H1 (cell line): ENCODE results near the gene PPM1L. TPM values are rescaled to one million over a fixed set of nuclear protein-coding genes. Genes with fewer than 3 reads are reported as not detected.

ENCODE experiments used
- CTCF ChIA-PET: fragments of 300-600 bp; sonication (Branson Sonifier 250); formaldehyde crosslinking; loops from one replicate; lab custom pipeline; 2021; ENCODE audit not compliant: partially characterized antibody; lab: Charles Lee
- POLR2A ChIA-PET: fragments of 300-600 bp; sonication (Branson Sonifier 250); formaldehyde crosslinking; loops from one replicate; lab custom pipeline; 2021; ENCODE audit warnings: inconsistent platforms; ENCODE audit not compliant: partially characterized antibody; lab: Charles Lee
- DNase-seq, 2 experiments: peaks; one replicate each; pipeline versions ENCODE4 v3.0.0 to v3.0.0-alpha.2; 2010 to 2022; ENCODE audit warnings: low spot score in 2 of 2, low read depth in 1 of 2, mixed read lengths in 1 of 2
- FAIRE-seq: peaks from 2 replicates; lab custom pipeline; 2011; peaks lifted over from hg19 to GRCh38; lab: Jason Lieb, UNC
- H2AFZ ChIP-seq: 2 replicates; pipeline ENCODE4 v1.8.1; 2012; ENCODE audit warnings: low read length, inconsistent platforms
- H2AK5ac ChIP-seq: 2 replicates; pipeline ENCODE4 v1.6.1; 2013; ENCODE audit warnings: low read depth, low read length
- H2BK120ac ChIP-seq: replicated peaks from 2 replicates; pipeline ENCODE3; 2013; ENCODE audit warnings: low read depth, low read length, inconsistent platforms
- H2BK12ac ChIP-seq: 2 replicates; pipeline ENCODE4 v1.6.1; 2013; ENCODE audit warnings: low read depth, low read length
- H2BK15ac ChIP-seq: 2 replicates; pipeline ENCODE4 v1.6.1; 2013; ENCODE audit warnings: low read length
- H2BK20ac ChIP-seq: 2 replicates; pipeline ENCODE4 v1.6.1; 2013; ENCODE audit warnings: low read length
- H2BK5ac ChIP-seq: 2 replicates; pipeline ENCODE4 v1.6.1; 2013; ENCODE audit warnings: low read depth, low read length
- H3K14ac ChIP-seq: 2 replicates; pipeline ENCODE4 v1.6.1; 2013; ENCODE audit warnings: inconsistent platforms; ENCODE audit not compliant: insufficient read length
- H3K18ac ChIP-seq: 2 replicates; pipeline ENCODE4 v1.6.1; 2013; ENCODE audit warnings: low read length; ENCODE audit errors: extremely low read depth
- H3K23ac ChIP-seq: 2 replicates; pipeline ENCODE4 v1.6.1; 2013; ENCODE audit warnings: inconsistent platforms; ENCODE audit not compliant: insufficient read length
- H3K23me2 ChIP-seq: 2 replicates; pipeline ENCODE4 v1.6.1; 2013; ENCODE audit warnings: low read depth, low read length
- H3K27ac ChIP-seq: 2 replicates; pipeline ENCODE4 v1.6.1; 2011; ENCODE audit warnings: low read depth, low read length, inconsistent platforms
- H3K27me3 ChIP-seq, 4 experiments: replicated peaks in 1 of 4; 1 replicate in 1 of 4; 2 replicates in 3 of 4; pipeline versions ENCODE4 v1.6.1 to v1.8.1; 2011 to 2013; ENCODE audit warnings: low read length in 3 of 4, mild to moderate bottlenecking in 3 of 4, inconsistent platforms in 2 of 4, mixed read lengths in 2 of 4, moderate library complexity in 1 of 4; ENCODE audit not compliant: control insufficient read depth in 3 of 4, insufficient read depth in 3 of 4; ENCODE audit errors: extremely low read depth in 1 of 4
- H3K36me3 ChIP-seq, 4 experiments: 2 replicates each; pipeline versions ENCODE4 v1.6.1 to v1.8.1; 2011 to 2013; ENCODE audit warnings: mild to moderate bottlenecking in 4 of 4, low read length in 3 of 4, moderate library complexity in 2 of 4, control low read depth in 1 of 4, inconsistent platforms in 1 of 4; ENCODE audit not compliant: insufficient read depth in 4 of 4, control insufficient read depth in 2 of 4
- H3K4ac ChIP-seq: replicated peaks from 2 replicates; pipeline ENCODE3; 2013; ENCODE audit warnings: low read length, low read depth, mixed read lengths, inconsistent platforms; ENCODE audit not compliant: insufficient read length
- H3K4me1 ChIP-seq, 4 experiments: replicated peaks in 1 of 4; 1 replicate in 1 of 4; 2 replicates in 3 of 4; pipeline versions ENCODE4 v1.6.1 to v1.8.1; 2011 to 2013; ENCODE audit warnings: low read length in 3 of 4, inconsistent platforms in 2 of 4, mixed read lengths in 1 of 4; ENCODE audit not compliant: insufficient read depth in 4 of 4, control insufficient read depth in 3 of 4
- H3K4me2 ChIP-seq, 2 experiments: 2 replicates each; pipeline versions ENCODE4 v1.6.1 to v1.8.1; 2011 to 2013; ENCODE audit warnings: low read depth in 2 of 2, low read length in 2 of 2, control low read depth in 1 of 2, inconsistent platforms in 1 of 2, mild to moderate bottlenecking in 1 of 2; ENCODE audit not compliant: insufficient read depth in 1 of 2
- H3K4me3 ChIP-seq, 4 experiments: fragments of 200-600, 300-600 bp in 1 of 4; sonication (generic), shearing (Covaris generic), sonication (Bioruptor Twin) in 1 of 4; 2 replicates each; pipeline versions ENCODE4 v1.5.1 to v1.8.1; 2011 to 2016; ENCODE audit warnings: low read length in 4 of 4, low read depth in 3 of 4, control low read depth in 2 of 4, inconsistent platforms in 2 of 4, mild to moderate bottlenecking in 2 of 4, mixed read lengths in 1 of 4, moderate library complexity in 1 of 4; ENCODE audit not compliant: insufficient read depth in 2 of 4; ENCODE audit errors: extremely low read depth in 1 of 4
- H3K56ac ChIP-seq: replicated peaks from 2 replicates; pipeline ENCODE3; 2013; ENCODE audit warnings: low read depth, mild to moderate bottlenecking, mixed read lengths, low read length, inconsistent platforms; ENCODE audit not compliant: insufficient read length
- H3K79me1 ChIP-seq: 2 replicates; pipeline ENCODE4 v1.6.1; 2013; ENCODE audit warnings: low read depth, low read length, control low read depth
- H3K79me2 ChIP-seq, 2 experiments: 2 replicates each; pipeline versions ENCODE4 v1.6.1 to v1.8.1; 2012 to 2013; ENCODE audit warnings: low read length in 2 of 2, mild to moderate bottlenecking in 2 of 2, inconsistent platforms in 1 of 2; ENCODE audit not compliant: insufficient read depth in 2 of 2, control insufficient read depth in 1 of 2
- H3K9ac ChIP-seq, 4 experiments: replicated peaks in 1 of 4; 1 replicate in 1 of 4; 2 replicates in 3 of 4; pipeline versions ENCODE4 v1.6.1 to v1.8.1; 2011 to 2013; ENCODE audit warnings: low read depth in 3 of 4, low read length in 3 of 4, control low read depth in 2 of 4, mild to moderate bottlenecking in 2 of 4, moderate library complexity in 2 of 4, inconsistent platforms in 1 of 4; ENCODE audit errors: extremely low read depth in 1 of 4
- H3K9me3 ChIP-seq, 2 experiments: 2 replicates each; pipeline versions ENCODE4 v1.6.1 to v1.8.1; 2012 to 2013; ENCODE audit warnings: mild to moderate bottlenecking in 2 of 2, moderate library complexity in 2 of 2, control low read depth in 1 of 2, inconsistent platforms in 1 of 2, low read depth in 1 of 2, low read length in 1 of 2, mixed read lengths in 1 of 2; ENCODE audit not compliant: insufficient read depth in 2 of 2
- H4K20me1 ChIP-seq, 2 experiments: replicated peaks in 1 of 2; 2 replicates each; pipeline versions ENCODE3 to v1.8.1; 2011 to 2013; ENCODE audit warnings: inconsistent platforms in 2 of 2, low read length in 2 of 2, mild to moderate bottlenecking in 1 of 2; ENCODE audit not compliant: insufficient read depth in 2 of 2, control insufficient read depth in 1 of 2
- H4K5ac ChIP-seq: 2 replicates; pipeline ENCODE4 v1.6.1; 2013; ENCODE audit warnings: low read length, low read depth, mixed read lengths, inconsistent platforms; ENCODE audit not compliant: insufficient read length
- H4K8ac ChIP-seq: 2 replicates; pipeline ENCODE4 v1.8.0; 2013; ENCODE audit warnings: mild to moderate bottlenecking, moderate library complexity, low read length, inconsistent platforms; ENCODE audit not compliant: insufficient read depth; ENCODE audit errors: extremely low read depth
- H4K91ac ChIP-seq: replicated peaks from 2 replicates; pipeline ENCODE3; 2013; ENCODE audit warnings: low read length, mixed read lengths, inconsistent platforms; ENCODE audit not compliant: insufficient read length
- CEBPB ChIP-seq: IDR thresholded peaks from 2 replicates; pipeline ENCODE4 v1.6.1; 2012; ENCODE audit warnings: low read depth, low read length
- CHD2 ChIP-seq: IDR thresholded peaks from 2 replicates; pipeline ENCODE4 v1.6.1; 2012; ENCODE audit warnings: low read length, improper control_type of control experiment
- JUN ChIP-seq: IDR thresholded peaks from 2 replicates; pipeline ENCODE4 v1.6.1; 2011; ENCODE audit warnings: low read depth, mild to moderate bottlenecking, improper control_type of control experiment, low read length
- MAFK ChIP-seq: IDR thresholded peaks from 2 replicates; pipeline ENCODE4 v1.6.1; 2012; ENCODE audit warnings: low read depth, mild to moderate bottlenecking, improper control_type of control experiment, low read length
- POU5F1 ChIP-seq: IDR thresholded peaks from 2 replicates; pipeline ENCODE4 v1.6.1; 2011; ENCODE audit warnings: low read depth, mild to moderate bottlenecking, low read length, moderate library complexity
- RFX5 ChIP-seq: IDR thresholded peaks from 2 replicates; pipeline ENCODE4 v1.6.1; 2011; ENCODE audit warnings: low read depth, low read length, improper control_type of control experiment, borderline replicate concordance
- SUZ12 ChIP-seq: fragments of 200-600 bp; sonication (generic); IDR thresholded peaks from 2 replicates; pipeline ENCODE4 v1.6.1; 2012; ENCODE audit warnings: mild to moderate bottlenecking, inconsistent platforms, low read length, moderate library complexity, mixed read lengths
- TAF7 ChIP-seq: optimal IDR thresholded peaks from 2 replicates; pipeline ENCODE3; 2011; ENCODE audit warnings: low read depth, mild to moderate bottlenecking, inconsistent platforms, low read length, moderate library complexity, borderline replicate concordance
- TCF12 ChIP-seq: IDR thresholded peaks from 2 replicates; pipeline ENCODE4 v1.6.1; 2011; ENCODE audit warnings: low read depth, mild to moderate bottlenecking, low read length
- WGBS, 2 experiments: shearing (Covaris generic) in 1 of 2; methylation state at CpG; one replicate each; pipeline versions ENCODE4 v1.1.6 to v1.1.7; 2013 to 2015; ENCODE audit warnings: low lambda C conversion rate in 2 of 2, mixed read lengths in 2 of 2, inconsistent platforms in 1 of 2, low coverage in 1 of 2, missing lambda C conversion rate in 1 of 2; ENCODE audit not compliant: insufficient replicate concordance in 2 of 2, insufficient coverage in 1 of 2, insufficient read length in 1 of 2; ENCODE audit errors: extremely low coverage in 1 of 2, missing lambda C conversion rate in 1 of 2; 5-methylcytosine and 5-hydroxymethylcytosine counted together
- polyA plus RNA-seq, 7 experiments: library from polyadenylated mRNA; depleted of rRNA in 3 of 7; stranded (reverse) in 5 of 7; unstranded in 2 of 7; fragments of >200 nt in 5 of 7; fragments of 200-250 nt in 2 of 7; gene quantifications; 1 replicate in 5 of 7; 2 replicates in 1 of 7; 4 replicates in 1 of 7; pipeline versions ENCODE4 v1.2.1 to v1.2.3, GENCODE V29; 2011 to 2013; ENCODE audit warnings: missing spikeins in 2 of 7, mixed read lengths in 2 of 7
- total RNA-seq: library from RNA; stranded (reverse); fragmentation: NEBNext Ultra II Directional; extraction: Animal tissue kit (Norgen Biotek cat#: 25700); gene quantifications from 2 replicates; pipeline ENCODE4 v1.2.1, GENCODE V29; 2021
- TF ChIP-seq, protein P1 (sequence below), 3 experiments: IDR thresholded peaks; 1 replicate in 2 of 3; 2 replicates in 1 of 3; pipeline versions ENCODE4 v1.5.1 to v1.6.1; 2011; ENCODE audit warnings: low read length in 3 of 3, mild to moderate bottlenecking in 3 of 3, inconsistent platforms in 2 of 3, low read depth in 1 of 3, moderate library complexity in 1 of 3; ENCODE audit not compliant: insufficient read depth in 1 of 3; ENCODE audit errors: control extremely low read depth in 1 of 3
- TF ChIP-seq, protein P2 (sequence below): IDR thresholded peaks from 2 replicates; pipeline ENCODE4 v1.6.1; 2011; ENCODE audit warnings: low read length, improper control_type of control experiment

PPM1L gene
- total and polyA plus RNA-seq, 2 of the 8 experiments (the other 6 are each of a cell fraction or from before 2014, with no cell fraction given): 2.8 to 18.1 TPM

DNA sequence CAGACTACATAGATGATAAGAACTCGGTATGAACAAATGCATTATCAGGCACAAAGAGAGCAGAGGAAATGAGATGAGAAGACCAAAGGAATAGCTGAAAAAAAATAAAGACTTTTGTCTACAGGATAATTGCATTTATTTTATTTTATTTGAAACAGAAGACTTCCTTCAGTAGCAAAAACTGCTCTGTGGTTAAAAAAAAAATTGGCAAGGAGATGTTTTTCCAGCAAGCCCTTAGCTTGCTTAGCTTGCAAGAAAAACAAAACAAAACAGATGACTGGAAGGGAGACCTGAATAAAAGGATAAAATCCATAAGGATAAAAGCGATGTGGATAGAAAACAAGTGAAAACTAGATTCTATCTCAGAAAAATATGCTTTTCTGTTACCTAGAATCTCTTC, 9.1 kb upstream of the PPM1L start:
- H2BK12ac ChIP-seq: no peak overlapping the region
- TF ChIP-seq CEBPB (no peak), RFX5 (no peak), MAFK (no peak), CHD2 (no peak), TAF7 (no peak), TCF12 (no peak), POU5F1 (no peak), JUN (no peak), SUZ12 (no peak)
- TF ChIP-seq, protein P1, sequence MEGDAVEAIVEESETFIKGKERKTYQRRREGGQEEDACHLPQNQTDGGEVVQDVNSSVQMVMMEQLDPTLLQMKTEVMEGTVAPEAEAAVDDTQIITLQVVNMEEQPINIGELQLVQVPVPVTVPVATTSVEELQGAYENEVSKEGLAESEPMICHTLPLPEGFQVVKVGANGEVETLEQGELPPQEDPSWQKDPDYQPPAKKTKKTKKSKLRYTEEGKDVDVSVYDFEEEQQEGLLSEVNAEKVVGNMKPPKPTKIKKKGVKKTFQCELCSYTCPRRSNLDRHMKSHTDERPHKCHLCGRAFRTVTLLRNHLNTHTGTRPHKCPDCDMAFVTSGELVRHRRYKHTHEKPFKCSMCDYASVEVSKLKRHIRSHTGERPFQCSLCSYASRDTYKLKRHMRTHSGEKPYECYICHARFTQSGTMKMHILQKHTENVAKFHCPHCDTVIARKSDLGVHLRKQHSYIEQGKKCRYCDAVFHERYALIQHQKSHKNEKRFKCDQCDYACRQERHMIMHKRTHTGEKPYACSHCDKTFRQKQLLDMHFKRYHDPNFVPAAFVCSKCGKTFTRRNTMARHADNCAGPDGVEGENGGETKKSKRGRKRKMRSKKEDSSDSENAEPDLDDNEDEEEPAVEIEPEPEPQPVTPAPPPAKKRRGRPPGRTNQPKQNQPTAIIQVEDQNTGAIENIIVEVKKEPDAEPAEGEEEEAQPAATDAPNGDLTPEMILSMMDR (IDR thresholded peaks at IDR 0.05; ENCODE audit: control extremely low read depth in 1 of 3, insufficient read depth in 1 of 3, low read depth in 1 of 3, low read length in 3 of 3): no peak
- TF ChIP-seq, protein P2, sequence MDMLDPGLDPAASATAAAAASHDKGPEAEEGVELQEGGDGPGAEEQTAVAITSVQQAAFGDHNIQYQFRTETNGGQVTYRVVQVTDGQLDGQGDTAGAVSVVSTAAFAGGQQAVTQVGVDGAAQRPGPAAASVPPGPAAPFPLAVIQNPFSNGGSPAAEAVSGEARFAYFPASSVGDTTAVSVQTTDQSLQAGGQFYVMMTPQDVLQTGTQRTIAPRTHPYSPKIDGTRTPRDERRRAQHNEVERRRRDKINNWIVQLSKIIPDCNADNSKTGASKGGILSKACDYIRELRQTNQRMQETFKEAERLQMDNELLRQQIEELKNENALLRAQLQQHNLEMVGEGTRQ: no peak

More for the DNA sequence above, 9.1 kb upstream of the PPM1L start:
- Histone ChIP-seq H3K18ac (no peak overlapping the region), H4K5ac (no peak overlapping the region), H4K91ac (no peak overlapping the region), H3K27me3 (no peaks in the 10 kb centered on the region), H2BK120ac (no peak overlapping the region), H3K14ac (no peak overlapping the region), H2AK5ac (no peak overlapping the region), H3K4ac (no peak overlapping the region), H3K4me3 (no peak overlapping the region), H3K79me2 (no peaks in the 10 kb centered on the region), H4K8ac (no peak overlapping the region), H2AFZ (no peak overlapping the region), H3K4me1 (no peaks in the 10 kb centered on the region), H3K27ac (no peak overlapping the region), H3K9me3 (no peaks in the 10 kb centered on the region), H3K23ac (no peak overlapping the region), H2BK5ac (no peak overlapping the region), H2BK20ac (no peak overlapping the region), H3K9ac (no peak overlapping the region), H2BK15ac (no peak overlapping the region), H3K36me3 (no peaks in the 10 kb centered on the region), H4K20me1 (no peaks in the 10 kb centered on the region), H3K56ac (no peak overlapping the region), H3K4me2 (no peak overlapping the region), H3K23me2 (no peaks in the 10 kb centered on the region), H3K79me1 (no peaks in the 10 kb centered on the region)
- DNase-seq (no peak), FAIRE-seq (no peak)
- WGBS, 2 experiments: 83% methylated on average over 2 of the region's 2 CpGs; no CpG with 5 or more reads in 1 of the 2 experiments
- POLR2A ChIA-PET: no interaction called here
- CTCF ChIA-PET: interaction anchor here (1.1 kb wide), 1 partner anchor 186 kb away, joined by 4 read pairs; no protein-coding TSS in a partner anchor
